NCI-H1105 (cell line): ENCODE results near the gene GPR32.
"Not testable (repeated sequence)": the region's sequence is repeated elsewhere in the genome, so short reads cannot be mapped to it uniquely, and the experiment has no call there.

Experiments used
- DNase-seq: peaks from one replicate; lab custom pipeline; 2025; lab: John Stamatoyannopoulos, UW

GPR32 gene

DNA sequence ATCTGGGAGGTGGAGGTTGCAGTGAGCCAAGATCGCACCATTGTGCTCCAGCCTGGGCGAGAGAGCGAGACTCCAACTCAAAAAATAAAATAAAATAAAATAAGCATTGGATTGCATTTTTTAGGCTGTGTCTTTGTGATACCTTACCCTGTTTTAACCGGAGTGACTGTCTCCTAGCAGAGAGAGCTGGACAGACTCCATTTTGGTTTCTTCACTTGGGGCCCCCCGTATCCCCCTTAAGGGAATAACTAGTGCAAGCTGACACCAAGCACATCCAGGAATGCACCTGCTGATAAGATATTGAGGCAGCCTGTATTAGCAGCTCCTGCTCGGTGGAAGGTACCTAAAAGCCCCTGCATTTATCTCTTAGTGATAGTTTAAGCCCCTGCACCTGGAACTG lies 20.8 kb upstream of the GPR32 start:
- DNase-seq: no peak

DNA sequence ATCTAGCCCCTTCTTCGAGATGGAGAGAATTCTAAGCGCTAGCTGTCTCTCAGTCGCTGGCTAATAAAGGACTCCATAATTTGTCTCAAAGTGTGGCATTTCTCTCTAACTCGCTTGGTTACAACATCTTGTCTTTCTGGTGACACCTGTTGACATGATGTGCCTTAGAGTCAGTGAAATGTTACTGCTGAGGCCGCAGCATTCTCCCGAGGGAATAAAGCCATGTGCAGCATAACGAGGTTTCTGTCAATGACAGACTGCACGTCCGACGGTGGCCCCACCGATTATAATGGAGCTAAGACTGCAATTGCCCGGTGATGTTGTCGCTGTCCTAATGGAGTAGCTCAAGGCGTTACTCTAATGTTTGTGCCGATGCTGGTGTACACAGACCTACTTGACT lies 20.3 kb upstream of the GPR32 start:
- DNase-seq: no peak

DNA sequence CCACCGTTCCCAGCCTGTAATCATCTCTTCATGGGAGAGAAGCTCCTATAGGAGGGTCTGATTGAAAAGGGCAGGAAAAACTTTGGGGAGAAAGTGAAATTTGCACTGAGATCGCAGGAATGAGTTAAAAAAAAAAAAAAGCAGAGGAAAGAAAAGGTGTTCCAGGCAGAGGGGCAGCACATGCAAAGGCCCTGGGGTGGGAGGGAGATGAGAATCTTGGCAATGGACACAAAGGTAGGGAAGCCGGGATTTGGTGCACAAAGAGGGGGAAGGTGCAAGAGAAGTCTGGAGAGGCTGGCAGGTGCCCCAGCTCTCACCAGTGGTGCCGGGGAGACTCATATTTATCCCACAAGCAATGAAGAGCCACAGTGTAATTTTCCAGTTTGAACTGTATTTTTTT lies 16.4 kb upstream of the GPR32 start:
- no peak for DNase-seq

DNA sequence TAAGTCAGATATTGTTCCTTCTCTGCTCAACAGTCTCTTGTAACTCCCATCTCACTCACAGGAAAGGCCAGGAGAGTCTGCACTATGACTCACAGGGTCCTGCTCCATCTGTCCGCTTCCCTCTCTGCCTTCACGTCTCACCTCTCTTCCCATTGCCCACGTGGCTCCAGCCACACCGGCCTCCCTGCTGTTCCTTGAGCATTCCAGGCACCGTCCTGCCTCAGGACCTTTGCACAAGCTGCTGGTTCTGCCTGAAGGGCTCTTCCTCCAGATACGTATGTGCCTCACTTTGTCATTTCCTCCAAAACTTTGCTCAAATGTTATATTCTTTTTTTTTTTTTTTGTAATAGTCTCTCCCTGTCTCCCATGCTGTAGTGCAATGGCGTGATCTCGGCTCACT lies 14.0 kb upstream of the GPR32 start:
- not testable (repeated sequence) for DNase-seq

DNA sequence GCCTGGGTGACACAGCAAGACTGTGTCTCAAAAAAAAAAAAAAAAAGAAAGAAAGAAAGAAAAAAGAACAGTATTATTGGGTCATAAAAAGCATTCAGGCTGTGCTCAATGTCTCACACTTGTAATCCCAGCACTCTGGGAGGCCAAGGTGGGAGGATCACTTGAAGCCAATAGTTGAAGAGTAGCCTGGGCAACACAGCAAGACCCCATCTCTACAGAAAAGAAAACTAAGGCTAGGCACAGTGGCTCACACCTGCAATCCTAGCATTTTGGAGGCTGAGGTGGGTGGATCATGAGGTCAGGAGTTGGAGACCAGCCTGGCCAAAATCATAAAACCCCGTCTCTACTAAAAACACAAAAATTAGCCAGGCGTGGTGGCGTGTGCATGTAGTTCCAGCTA lies 12.6 kb upstream of the GPR32 start:
- not testable (repeated sequence) for DNase-seq

DNA sequence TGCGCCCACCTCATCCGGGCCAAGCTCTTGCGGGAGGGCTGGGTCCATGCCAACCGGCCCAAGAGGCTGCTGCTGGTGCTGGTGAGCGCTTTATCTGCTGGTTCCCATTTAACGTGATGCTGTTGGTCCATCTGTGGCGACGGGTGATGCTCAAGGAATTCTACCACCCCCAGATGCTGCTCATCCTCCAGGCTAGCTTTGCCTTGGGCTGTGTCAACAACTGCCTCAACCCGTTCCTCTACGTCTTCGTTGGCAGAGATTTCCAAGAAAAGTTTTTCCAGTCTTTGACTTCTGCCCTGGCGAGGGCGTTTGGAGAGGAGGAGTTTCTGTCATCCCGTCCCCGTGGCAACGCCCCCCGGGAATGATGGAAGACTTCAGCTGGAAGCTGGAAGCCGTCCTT lies 11.2 kb upstream of the GPR32 start:
- not testable (repeated sequence) for DNase-seq

DNA sequence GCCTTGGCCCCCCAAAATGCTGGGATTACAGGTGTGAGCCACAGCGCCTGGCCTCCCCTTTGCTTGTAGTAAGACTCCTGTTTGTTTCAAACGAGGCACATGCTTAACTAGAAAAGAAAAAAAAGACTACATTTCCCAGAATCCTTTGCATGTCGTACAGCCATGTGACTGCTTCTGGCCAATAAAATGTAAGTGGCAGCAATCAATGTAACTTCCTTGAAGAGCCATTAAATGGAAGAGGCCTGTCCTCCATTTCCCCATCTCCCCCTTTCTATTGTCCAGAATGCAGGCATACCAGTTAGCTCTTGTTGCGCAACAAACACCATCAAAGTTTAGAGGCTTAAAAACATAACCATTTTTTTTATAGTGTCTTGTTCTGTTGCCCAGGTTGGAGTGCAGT lies 10.4 kb upstream of the GPR32 start:
- DNase-seq: no peak

DNA sequence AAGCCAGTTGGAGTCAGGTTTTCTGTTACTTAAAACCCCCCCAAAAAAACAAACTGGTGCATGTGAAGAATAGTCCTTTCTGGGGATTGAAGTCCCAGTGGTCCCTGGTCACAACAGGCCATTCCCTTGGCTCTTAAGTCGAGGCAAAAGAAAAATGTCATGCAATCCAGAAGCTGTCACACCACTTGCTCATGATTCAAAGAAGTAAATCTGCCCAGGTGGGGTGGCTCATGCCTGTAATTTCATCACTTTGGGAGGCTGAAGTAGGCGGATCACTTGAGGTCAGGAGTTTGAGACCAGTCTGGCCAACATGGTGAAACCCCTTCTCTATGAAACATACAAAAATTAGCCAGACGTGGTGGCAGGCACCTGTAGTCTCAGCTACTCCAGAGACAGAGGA lies 8.8 kb upstream of the GPR32 start:
- DNase-seq: not testable (repeated sequence)

DNA sequence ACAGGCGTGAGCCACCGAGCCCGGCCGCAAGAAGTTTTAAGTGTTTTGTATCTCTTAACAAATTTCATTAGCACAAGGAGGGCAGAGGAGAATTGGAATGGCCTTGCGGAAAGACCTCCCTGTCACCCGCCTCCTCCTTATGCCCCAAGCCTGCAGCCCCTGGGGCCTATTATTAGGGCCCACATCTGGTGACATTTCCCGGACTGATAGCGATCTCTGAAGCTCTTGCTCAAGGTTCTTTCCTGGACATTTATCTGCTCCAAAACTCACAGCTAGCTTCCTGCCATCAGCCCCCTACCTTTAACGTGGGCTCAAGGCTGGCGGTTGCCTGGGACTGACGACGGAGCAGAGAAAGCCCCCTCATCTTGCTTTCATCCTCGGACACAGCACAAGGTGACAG lies 6.7 kb upstream of the GPR32 start:
- DNase-seq: not testable (repeated sequence)

DNA sequence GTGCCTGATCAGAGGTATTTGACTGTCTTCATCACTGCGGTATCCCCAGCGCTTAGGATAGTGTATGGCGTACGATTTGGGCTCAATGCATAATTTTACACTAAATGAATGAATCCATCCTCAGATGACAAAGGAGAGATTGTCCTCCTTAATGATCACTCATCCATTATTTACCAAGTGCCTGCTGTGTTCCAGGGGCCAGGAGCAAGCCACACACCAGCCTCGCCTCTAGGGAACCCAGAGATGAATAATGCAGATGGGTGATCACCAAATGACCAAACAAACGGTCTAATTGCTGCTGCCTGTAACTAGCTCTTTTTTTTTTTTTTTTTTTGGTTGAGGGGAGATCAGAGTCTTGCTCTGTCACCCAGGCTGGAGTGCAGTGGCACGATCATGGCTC lies 5.9 kb upstream of the GPR32 start:
- DNase-seq: no peak

DNA sequence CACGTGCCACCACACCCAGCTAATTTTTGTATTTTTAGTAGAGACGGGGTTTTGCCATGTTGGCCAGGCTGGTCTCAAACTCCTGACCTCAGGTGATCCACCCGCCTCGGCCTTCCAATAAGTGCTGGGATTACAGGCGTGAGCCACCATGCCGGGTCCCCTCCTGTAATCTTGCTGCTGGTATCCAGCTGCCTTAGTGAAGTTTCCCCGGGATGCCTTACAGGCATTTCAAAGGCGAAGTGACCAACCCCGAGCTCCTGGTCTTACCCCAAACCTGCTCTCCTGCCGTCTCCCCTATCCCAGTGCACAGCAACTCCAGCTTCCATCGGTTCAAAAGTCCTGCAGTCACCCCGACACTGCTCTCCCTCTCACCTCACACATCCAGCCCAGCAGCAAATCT lies 3.5 kb upstream of the GPR32 start:
- not testable (repeated sequence) for DNase-seq

DNA sequence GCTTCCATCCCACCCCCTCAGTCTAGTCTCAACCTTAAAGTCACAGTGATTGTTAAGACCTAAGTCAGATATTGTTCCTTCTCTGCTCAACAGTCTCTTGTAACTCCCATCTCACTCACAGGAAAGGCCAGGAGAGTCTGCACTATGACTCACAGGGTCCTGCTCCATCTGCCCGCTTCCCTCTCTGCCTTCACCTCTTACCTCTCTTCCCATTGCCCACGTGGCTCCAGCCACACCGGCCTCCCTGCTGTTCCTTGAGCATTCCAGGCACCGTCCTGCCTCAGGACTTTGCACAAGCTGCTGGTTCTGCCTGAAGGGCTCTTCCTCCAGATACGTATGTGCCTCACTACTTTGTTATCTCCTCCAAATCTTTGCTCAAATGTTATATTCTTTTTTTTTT lies 3.0 kb upstream of the GPR32 start:
- not testable (repeated sequence) for DNase-seq

DNA sequence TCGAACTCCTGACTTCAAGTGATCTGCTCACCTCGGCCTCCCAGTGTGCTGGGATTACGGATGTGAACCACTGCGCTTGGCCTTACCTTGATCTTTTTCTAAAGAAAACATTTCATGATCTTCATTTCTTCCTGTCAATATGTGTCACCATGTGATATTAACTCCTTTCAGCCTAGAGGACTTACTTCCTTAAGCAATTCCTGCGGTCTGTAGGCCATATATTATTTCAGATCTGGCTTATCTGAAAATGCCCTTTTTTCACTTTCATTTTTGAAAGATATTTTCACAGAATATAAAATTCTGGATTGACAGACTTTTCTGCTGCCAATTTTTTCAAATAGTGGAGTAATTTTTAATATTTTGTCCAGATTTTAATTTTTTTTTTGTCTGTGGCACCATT lies 2.0 kb upstream of the GPR32 start:
- DNase-seq: no peak

DNA sequence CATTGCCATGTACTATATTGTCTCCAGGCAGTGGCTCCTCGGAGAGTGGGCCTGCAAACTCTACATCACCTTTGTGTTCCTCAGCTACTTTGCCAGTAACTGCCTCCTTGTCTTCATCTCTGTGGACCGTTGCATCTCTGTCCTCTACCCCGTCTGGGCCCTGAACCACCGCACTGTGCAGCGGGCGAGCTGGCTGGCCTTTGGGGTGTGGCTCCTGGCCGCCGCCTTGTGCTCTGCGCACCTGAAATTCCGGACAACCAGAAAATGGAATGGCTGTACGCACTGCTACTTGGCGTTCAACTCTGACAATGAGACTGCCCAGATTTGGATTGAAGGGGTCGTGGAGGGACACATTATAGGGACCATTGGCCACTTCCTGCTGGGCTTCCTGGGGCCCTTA lies 624 bp downstream of the GPR32 start:
- DNase-seq: no peak

DNA sequence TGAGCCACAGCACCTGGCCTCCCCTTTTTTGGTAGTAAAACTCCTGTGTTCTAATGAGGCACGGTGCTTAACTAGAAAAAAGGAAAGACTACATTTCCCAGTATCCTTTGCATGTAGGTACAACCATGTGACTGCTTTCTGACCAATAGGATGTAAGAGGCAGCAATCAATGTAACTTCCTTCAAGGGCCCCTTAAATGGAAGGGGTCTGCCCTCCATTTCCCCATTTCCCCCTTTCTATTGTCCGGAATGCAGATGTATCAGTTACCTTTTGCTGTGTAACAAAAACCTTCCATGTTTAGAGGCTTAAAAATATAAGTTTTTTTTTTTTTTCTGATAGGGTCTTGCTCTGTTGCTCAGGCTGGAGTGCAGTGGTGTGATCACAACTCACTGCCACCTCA lies 2.2 kb downstream of the GPR32 start:
- DNase-seq: no peak

DNA sequence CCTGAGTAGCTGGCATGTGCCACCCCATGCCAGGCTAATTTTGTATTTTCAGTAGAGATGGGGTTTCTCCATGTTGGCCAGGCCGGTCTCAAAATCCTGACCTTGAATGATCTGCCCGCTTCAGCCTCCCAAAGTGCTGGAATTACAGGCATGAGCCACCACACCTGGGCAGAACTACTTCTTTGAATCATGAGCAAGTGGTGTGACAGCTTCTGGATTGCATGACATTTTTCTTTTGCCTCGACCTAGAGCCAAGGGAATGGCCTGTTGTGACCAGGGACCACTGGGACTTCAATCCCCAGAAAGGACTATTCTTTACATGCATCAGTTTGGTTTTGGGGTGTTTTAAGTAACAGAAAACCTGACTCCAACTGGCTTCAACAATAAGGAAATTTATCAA lies 2.6 kb downstream of the GPR32 start:
- not testable (repeated sequence) for DNase-seq

DNA sequence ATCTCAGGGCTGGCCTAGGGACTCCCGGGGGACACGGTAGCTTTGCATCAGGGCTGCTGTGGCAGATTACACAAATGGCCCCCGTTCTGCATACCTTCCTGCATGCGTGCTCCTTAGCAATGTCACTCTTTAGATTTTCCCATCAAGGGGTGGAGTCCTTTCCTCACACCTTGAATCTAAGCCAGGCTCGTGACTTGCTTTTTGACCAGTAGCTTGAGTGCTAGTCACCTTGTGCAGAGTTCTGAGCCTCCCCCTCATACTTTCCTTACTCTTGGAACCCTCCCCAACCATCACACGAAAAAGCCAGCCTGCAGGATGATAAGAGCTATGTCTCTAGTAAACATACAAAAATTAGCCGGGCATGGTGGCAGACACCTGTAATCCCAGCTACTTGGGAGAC lies 3.2 kb downstream of the GPR32 start:
- DNase-seq: not testable (repeated sequence)

DNA sequence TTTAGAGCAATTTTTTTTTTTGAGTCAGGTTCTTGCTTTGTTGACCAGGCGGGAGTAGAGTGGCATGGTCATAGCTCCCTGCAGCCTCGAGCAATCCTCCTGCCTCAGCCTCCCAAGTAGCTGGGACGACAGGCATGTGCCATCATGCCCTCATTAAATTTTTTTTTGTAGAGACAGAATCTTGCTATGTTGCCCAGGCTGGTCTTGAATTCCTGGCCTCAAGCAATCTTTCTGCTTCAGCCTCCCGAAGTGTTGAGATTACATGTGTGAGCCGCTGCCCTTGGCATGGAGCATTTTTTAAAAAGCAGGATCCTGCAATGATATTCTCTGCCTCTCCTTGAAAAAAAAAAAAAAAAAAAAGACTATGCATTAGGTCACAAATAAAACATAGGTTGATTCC lies 5.9 kb downstream of the GPR32 start:
- DNase-seq: no peak

DNA sequence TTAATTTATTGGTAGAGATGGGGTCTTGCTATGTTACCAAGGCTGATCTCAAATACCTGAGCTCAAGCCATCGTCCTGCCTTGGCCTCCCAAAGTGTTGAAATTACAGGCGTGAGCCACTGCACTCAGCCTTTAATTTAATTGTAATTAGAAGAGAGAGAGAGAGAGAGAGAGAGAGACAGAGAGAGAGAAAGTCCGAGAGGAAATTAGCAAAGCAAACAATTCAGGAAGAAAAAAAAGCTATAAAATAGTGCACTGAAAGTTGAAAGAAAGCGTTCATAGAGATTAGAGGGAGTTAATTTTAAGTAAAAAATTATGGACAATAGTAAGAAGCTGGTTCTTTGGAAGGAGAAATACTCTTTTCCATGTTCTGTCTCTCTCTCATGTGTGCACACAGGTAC lies 7.0 kb downstream of the GPR32 start:
- DNase-seq: no peak

DNA sequence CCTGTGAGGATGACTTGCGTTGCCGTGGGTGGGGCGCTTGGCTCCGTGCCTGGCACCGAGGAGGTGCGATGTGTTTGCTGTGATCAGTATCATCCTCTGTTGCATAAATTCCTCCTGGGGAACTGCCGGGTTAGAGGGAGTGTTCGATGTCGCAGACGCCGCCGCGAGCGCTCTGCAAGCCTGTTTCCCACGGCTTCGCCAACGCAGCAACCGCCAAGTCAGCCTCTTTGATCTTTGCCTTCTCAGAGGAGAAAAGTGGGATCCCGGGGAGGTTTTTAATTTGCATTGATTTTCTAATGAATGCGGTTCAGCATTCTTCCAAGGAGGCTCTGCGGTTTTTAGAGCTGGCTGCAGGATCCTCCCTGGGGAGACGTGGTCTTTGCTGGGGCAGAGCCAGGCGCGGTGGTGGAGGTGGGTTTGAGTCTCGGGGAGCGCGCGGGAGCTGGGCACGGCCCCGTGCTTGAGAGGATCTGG lies 7.6 kb downstream of the GPR32 start:
- no peak for DNase-seq

DNA sequence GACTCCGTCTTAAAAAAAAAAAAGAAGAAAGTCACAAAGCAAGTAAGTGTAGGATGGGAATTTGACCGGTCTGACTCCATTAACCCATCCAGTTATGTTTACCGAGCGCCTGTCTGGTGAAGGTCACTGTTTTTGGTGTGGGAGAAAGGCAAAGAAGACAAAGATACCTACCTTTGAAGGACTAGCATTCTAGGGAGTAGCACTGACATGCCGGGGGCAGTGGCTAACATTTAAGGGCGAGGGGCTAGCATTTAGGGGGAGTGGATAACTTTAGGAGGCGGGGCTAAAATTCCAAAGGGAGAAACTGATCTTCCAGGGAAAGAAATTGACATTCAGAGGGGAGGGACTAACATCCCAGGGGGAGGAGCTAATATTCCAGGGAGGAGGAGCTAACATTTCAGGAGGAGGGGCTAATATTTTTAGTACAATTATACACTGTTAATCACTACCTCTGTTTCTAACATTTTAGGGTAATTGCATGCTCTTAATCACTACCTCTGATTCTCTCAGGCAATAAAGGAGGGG lies 8.7 kb downstream of the GPR32 start:
- no peak for DNase-seq

DNA sequence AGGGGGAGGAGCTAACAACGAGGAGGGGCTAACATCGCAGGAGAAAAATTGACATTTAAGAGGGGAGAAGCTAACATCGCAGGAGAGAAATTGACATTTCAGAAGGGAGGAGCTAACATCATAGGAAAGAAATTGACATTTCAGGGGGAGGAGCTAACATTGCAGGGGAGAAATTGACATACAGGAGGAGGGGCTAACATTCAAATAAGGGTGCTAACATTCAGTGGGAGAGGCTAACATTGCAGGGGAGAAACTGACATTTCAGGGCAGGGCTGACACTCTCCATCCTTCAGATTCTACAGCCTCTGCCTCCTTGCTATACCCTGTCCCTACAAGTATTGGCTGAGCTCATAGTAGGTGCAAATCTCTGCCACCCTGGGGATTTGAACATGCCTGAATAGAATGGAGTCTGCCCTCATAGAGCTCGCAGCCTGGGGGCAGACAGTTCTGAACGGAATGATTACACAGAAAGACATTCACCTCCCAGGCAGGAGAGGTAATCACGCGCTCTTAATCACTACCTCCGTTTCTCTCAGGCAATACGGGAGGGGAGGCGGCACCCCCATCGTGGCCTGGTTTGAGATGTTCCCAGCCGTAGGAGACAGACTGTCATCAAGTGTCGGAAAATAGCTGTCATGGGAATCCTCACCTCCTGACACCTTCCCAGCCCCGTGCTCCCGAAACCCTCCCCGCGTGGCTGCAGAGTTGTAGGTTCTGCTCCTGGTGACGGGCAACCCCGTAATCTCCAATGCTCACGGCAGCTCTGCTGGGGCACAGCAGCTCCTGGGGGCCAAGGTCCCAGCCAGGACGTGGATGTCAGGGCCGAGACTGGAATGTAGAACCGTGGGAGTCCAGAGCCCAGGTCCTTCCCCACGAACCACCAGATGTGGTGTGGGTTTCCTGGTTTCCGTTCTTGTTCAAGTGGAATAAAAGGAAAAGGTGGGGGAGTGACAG lies 9.5 kb downstream of the GPR32 start:
- DNase-seq: no peak

DNA sequence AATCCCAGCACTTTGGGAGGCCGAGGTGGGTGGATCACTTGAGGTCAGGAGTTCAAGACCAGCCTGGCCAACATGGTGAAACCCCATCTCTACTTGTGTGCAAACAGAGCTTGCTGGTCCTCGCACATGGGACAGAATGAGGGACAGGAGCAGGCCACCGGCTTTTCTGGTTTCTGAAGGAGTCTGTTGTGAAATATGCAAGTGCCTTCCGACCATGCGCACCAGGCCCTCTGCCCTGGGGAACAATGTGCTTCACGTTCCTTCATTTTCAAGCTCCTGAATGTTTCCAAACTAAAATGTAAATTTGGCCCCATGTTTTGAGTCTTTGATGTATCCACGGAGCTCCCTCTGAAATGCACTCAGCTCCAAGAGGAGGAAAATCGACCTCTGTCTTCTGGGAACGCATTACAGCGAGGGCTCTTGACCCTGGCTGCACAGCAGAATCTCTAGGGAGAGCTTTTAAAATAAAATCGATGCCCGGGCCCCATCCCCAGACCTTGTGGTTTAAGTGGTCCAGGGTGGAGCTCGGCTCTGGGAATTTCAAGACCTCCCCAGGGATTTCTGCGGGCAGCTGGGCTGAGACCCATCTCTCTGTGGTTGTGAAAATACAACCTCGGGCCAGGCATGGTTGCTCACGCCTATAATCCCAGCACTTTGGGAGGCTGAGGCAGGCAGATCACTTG lies 10.6 kb downstream of the GPR32 start:
- no peak for DNase-seq
